Transverse colon (tissue), 4 donors: ENCODE results near the gene ATP2B3. TPM values are rescaled to one million over a fixed set of nuclear protein-coding genes. Genes with fewer than 3 reads are reported as not detected.

ENCODE experiments used
- DNase-seq: peaks from one replicate; pipeline ENCODE4 v3.0.0-alpha.2; 2019
- H3K27ac ChIP-seq, 4 donors: fragments of 200-600 bp; sonication (generic); 2 replicates each; pipeline ENCODE4 v1.5.1; 2016 to 2018; ENCODE audit warnings: inconsistent platforms in 4 of 4
- H3K27me3 ChIP-seq: fragments of 200-600 bp; sonication (generic); 2 replicates; pipeline ENCODE4 v1.5.1; 2017; ENCODE audit warnings: inconsistent platforms
- H3K36me3 ChIP-seq, 4 donors: fragments of 200-600 bp; sonication (generic); 2 replicates each; pipeline ENCODE4 v1.5.1; 2017 to 2019; ENCODE audit warnings: inconsistent platforms in 4 of 4
- H3K4me1 ChIP-seq, 4 donors: fragments of 200-600 bp; sonication (generic); 2 replicates each; pipeline ENCODE4 v1.5.1; 2017 to 2020; ENCODE audit warnings: inconsistent platforms in 4 of 4
- H3K4me3 ChIP-seq, 4 donors: fragments of 200-600 bp; sonication (generic); 1 replicate in 1 of 4; 2 replicates in 3 of 4; pipeline versions ENCODE4 v1.5.1 to v1.6.1; 2017 to 2019; ENCODE audit warnings: inconsistent platforms in 4 of 4
- H3K9me3 ChIP-seq, 2 donors: fragments of 200-600 bp; sonication (generic); 2 replicates each; pipeline ENCODE4 v1.5.1; 2017 to 2019; ENCODE audit warnings: inconsistent platforms in 2 of 2
- EP300 ChIP-seq: sonication (generic); formaldehyde crosslinking; IDR thresholded peaks from one replicate; pipeline ENCODE4 v1.6.1; 2017; ENCODE audit warnings: antibody characterized with exemption, low read depth
- POLR2A ChIP-seq: fragments of 450-650 bp; IDR thresholded peaks from one replicate; pipeline ENCODE4 v1.6.1; 2016; ENCODE audit warnings: antibody characterized with exemption, mild to moderate bottlenecking, moderate library complexity
- POLR2AphosphoS5 ChIP-seq, 3 donors: sonication (generic); formaldehyde crosslinking; IDR thresholded peaks; one replicate each; pipeline ENCODE4 v1.6.1; 2016; ENCODE audit warnings: antibody characterized with exemption in 3 of 3
- WGBS, 2 donors: methylation state at CpG; one replicate each; pipeline ENCODE4 v1.1.5; 2018; ENCODE audit warnings: low coverage in 1 of 2; 5-methylcytosine and 5-hydroxymethylcytosine counted together
- in situ Hi-C, 4 donors: fragments of 200-750 bp; cut with MboI; loops; one replicate each; pipeline versions ENCODE4 v1.15.0 to v1.15.1; 2017; ENCODE audit warnings: low sequenced_read_pairs in 3 of 4, low pct_ligation_motif_present in 1 of 4, low pct_unique_long_range_greater_than_20kb in 1 of 4
- intact Hi-C: fragments of 100-400 bp; cut with DNase I; formaldehyde crosslinking; loops from one replicate; pipeline ENCODE4 v1.15.1; 2023; ENCODE audit warnings: low total_unique reads
- total RNA-seq, 4 donors: library from RNA; depleted of rRNA; stranded (reverse); fragments of >200 nt; gene quantifications; one replicate each; pipeline ENCODE4 v1.1.0, GENCODE V29; 2016
- TF ChIP-seq, protein P1 (sequence below), 5 experiments: fragments of 200-600 bp in 3 of 5; fragments of 450-650 bp in 2 of 5; sonication (generic) in 3 of 5; IDR thresholded peaks; 1 replicate in 2 of 5; 2 replicates in 3 of 5; pipeline ENCODE4 v1.5.1; 2016 to 2017; ENCODE audit warnings: antibody characterized with exemption in 5 of 5, inconsistent platforms in 3 of 5, mild to moderate bottlenecking in 2 of 5, moderate library complexity in 1 of 5

Gene ATP2B3
- total RNA-seq, 4 donors from 2014 or later: not detected

DNA sequence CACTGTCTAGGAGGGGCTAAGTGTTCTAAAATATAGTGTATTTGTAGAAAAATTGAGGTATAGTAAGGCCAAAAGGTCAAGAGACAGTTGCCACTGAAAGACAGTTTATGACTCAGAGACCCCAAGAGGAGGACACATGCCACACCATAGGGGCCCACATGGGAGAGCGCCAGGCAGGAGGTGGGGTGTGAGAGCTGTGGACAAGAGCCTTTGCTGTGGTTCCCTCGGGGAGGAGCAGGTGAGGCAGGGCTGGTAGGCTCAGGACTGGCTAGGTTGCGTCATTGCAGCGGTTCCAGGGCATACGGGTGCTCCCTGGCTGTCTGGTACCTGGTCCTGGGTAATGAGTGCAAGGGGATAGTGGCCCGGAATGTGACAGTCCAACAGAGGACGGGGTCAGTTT lies 43.9 kb downstream of the ATP2B3 start:
- WGBS, 2 donors: 77% methylated on average over 7 of the region's 7 CpGs; no CpG with 5 or more reads in 1 of the 2 donors
- H3K4me1 ChIP-seq: no peaks in the 10 kb centered on the region
- TF ChIP-seq POLR2A: no peak
- TF ChIP-seq, protein P1, sequence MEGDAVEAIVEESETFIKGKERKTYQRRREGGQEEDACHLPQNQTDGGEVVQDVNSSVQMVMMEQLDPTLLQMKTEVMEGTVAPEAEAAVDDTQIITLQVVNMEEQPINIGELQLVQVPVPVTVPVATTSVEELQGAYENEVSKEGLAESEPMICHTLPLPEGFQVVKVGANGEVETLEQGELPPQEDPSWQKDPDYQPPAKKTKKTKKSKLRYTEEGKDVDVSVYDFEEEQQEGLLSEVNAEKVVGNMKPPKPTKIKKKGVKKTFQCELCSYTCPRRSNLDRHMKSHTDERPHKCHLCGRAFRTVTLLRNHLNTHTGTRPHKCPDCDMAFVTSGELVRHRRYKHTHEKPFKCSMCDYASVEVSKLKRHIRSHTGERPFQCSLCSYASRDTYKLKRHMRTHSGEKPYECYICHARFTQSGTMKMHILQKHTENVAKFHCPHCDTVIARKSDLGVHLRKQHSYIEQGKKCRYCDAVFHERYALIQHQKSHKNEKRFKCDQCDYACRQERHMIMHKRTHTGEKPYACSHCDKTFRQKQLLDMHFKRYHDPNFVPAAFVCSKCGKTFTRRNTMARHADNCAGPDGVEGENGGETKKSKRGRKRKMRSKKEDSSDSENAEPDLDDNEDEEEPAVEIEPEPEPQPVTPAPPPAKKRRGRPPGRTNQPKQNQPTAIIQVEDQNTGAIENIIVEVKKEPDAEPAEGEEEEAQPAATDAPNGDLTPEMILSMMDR (IDR thresholded peaks at IDR 0.05): no peak
- no peak for TF ChIP-seq EP300
- no peak for TF ChIP-seq POLR2AphosphoS5 (IDR thresholded peaks at IDR 0.05)
- H3K36me3 ChIP-seq: no peaks in the 10 kb centered on the region
- intact Hi-C loops (no loop called here), in situ Hi-C loops (loop anchor here in 1 of 4 donors (25.0 kb wide), 1 partner anchor 101 kb away; the partner anchor contains the start of gene PNCK)
- no peak for DNase-seq
- no peaks in the 10 kb centered on the region for H3K27me3 ChIP-seq
- H3K27ac ChIP-seq: no peak overlapping the region
- no peak overlapping the region for H3K4me3 ChIP-seq
- H3K9me3 ChIP-seq: no peaks in the 10 kb centered on the region

DNA sequence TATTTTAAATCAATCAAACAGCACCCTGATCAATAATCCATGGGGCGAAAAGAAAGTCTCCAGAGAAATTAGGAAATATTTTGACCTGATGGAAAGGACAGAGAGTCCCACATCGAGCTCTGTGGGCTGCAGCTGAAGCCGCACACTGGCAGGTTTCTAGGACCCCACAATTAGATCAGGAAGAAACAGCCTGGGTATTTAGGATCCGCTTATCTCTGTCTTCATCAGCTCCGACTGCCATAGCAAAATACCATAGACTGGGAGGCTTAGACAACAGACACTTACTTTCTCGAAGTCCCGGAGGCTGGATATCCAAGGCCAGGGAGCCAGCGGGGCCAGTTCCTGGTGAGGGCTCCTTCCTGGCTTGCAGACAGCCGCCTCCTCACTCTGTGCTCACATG lies 45.1 kb downstream of the ATP2B3 start:
- no peak overlapping the region for H3K27ac ChIP-seq
- no peak overlapping the region for H3K4me3 ChIP-seq
- no peaks in the 10 kb centered on the region for H3K36me3 ChIP-seq
- WGBS, 2 donors: 91% methylated on average over 9 of the region's 9 CpGs; no CpG with 5 or more reads in 1 of the 2 donors
- intact Hi-C loops: no loop called here
- DNase-seq: no peak
- H3K9me3 ChIP-seq: no peaks in the 10 kb centered on the region
- no peak for TF ChIP-seq EP300
- TF ChIP-seq, protein P1 (IDR thresholded peaks at IDR 0.05): no peak
- TF ChIP-seq POLR2AphosphoS5 (IDR thresholded peaks at IDR 0.05): no peak
- TF ChIP-seq POLR2A: no peak
- H3K4me1 ChIP-seq: no peaks in the 10 kb centered on the region
- H3K27me3 ChIP-seq: no peaks in the 10 kb centered on the region
- in situ Hi-C loops: loop anchor here in 1 of 4 donors (25.0 kb wide), 1 partner anchor 100 kb away; the partner anchor contains the start of gene PNCK

DNA sequence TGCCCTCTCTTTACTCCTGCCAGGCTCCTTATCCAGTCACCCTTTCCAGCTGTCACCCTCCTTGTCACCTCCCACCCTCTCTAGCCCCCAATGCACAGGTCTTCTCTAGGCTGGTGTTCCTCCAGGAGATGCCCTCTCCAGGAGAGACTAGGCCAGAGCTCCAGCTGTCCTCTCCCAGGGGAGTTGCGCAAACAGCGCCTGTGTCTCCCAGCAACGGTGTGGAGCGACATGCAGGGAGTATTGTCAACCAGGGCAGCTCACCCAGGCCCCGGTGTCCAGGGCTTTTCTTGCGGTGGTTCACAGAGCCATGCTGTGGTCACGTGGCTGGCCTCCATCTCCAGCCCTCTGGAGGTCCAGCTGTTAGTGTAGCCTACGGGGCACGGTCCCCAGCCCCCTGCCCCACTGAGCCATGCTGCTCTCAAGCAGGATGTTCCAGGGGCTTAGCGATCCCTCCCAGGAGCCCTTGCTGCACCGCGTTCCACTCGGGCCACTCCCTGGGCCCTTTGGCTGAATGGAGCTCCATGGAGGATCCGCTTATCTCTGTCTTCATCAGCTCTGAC lies 46.7 kb downstream of the ATP2B3 start:
- no peak overlapping the region for H3K27ac ChIP-seq
- no peaks in the 10 kb centered on the region for H3K27me3 ChIP-seq
- 80% methylated on average over 14 of the region's 14 CpGs; no CpG with 5 or more reads in 1 of the 2 donors for WGBS, 2 donors
- H3K9me3 ChIP-seq: no peaks in the 10 kb centered on the region
- in situ Hi-C loops (loop anchor here in 1 of 4 donors (25.0 kb wide), 1 partner anchor 98 kb away; the partner anchor contains the start of gene PNCK), intact Hi-C loops (no loop called here)
- no peaks in the 10 kb centered on the region for H3K36me3 ChIP-seq
- H3K4me1 ChIP-seq: no peaks in the 10 kb centered on the region
- DNase-seq: no peak
- no peak overlapping the region for H3K4me3 ChIP-seq
- no peak for TF ChIP-seq POLR2A
- TF ChIP-seq POLR2AphosphoS5 (IDR thresholded peaks at IDR 0.05): no peak
- TF ChIP-seq EP300: no peak
- TF ChIP-seq, protein P1 (IDR thresholded peaks at IDR 0.05): no peak

DNA sequence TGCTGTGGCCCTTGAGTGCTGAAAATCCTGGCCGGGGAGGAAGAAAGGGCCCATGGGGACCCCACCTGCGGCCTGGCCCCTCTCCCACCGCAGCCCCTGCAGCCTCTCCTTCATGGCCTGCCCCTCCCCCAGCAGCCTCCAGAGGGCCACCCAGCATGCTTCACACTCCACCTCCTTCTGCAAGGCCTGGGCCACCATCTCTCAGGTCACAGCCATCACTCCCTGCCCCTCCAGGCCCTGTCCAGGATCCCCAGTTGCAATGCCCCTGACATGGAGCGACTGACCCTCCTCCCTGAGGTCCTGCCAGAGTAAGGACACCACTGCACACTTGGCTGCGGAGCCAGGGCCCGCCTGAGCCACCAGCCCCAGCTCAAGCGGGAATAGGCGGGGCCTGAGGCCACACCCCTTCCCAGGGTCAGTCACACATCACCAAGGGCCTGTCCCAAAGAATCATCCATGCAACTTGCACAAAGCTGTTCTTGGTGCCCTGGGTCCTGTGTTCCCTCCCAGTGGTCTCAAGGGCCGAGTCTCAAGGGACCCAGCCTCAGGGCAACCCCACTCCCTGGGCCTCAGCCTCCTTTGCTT lies 48.6 kb downstream of the ATP2B3 start:
- DNase-seq: no peak
- WGBS, 2 donors: 78% methylated on average over 8 of the region's 9 CpGs; no CpG with 5 or more reads in 1 of the 2 donors
- in situ Hi-C loops (loop anchor here in 1 of 4 donors (25.0 kb wide), 1 partner anchor 96 kb away; the partner anchor contains the start of gene PNCK), intact Hi-C loops (no loop called here)
- Histone ChIP-seq H3K9me3 (no peaks in the 10 kb centered on the region), H3K4me3 (no peak overlapping the region), H3K4me1 (no peaks in the 10 kb centered on the region), H3K27ac (no peak overlapping the region), H3K36me3 (no peaks in the 10 kb centered on the region), H3K27me3 (no peaks in the 10 kb centered on the region)
- TF ChIP-seq EP300 (no peak), POLR2AphosphoS5 (IDR thresholded peaks at IDR 0.05) (no peak), POLR2A (no peak)
- TF ChIP-seq, protein P1 (IDR thresholded peaks at IDR 0.05): no peak
